ENCODE data around the gene KLHL25. TPM values are rescaled to one million over a fixed set of nuclear protein-coding genes. Genes with fewer than 3 reads are reported as not detected.
"Not testable (repeated sequence)": the region's sequence is repeated elsewhere in the genome, so short reads cannot be mapped to it uniquely, and the experiment has no call there.

KLHL25 gene
- polyA plus RNA-seq, 2 of the 4 experiments (the other 2 are of a cell fraction), result 3.2 to 6.1 TPM

- TF ChIP-seq REST (IDR thresholded peaks at IDR 0.05), result no peak
- no peak for TF ChIP-seq CEBPB (IDR thresholded peaks at IDR 0.05)
- no peak for TF ChIP-seq MYC (IDR thresholded peaks at IDR 0.05; ENCODE audit: borderline replicate concordance, low read length)
- peak; percentile 68 to 78 for TF ChIP-seq RAD21 (conservative IDR thresholded peaks at IDR 0.05 in 1 of 2, IDR thresholded peaks at IDR 0.05 in 1 of 2)
- TF ChIP-seq CHD4 (IDR thresholded peaks at IDR 0.05; ENCODE audit: borderline replicate concordance), result no peak
Observed at GRCh38 chr15:85831415-85832113, 36.8 kb upstream of the KLHL25 start (continued).

DNA sequence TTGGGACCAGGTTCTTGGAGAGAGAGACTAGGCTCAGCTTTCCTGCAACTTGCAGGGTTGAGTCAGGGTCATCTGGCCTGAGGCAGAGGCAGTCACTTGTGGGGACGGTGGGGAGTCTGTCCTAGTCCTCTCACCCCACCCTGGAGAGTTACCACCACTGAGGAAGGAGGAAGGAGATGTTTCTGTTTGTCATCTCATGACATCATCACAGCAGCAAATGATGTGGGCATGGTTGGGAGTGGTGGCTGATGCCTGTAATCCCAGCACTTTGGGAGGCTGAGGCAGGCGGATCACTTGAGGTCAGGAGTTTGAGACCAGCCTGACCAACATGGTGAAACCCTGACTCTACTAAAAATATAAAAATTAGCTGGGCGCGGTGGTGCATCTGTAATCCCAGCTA, 35.0 kb upstream of the KLHL25 start:
- H3K4me1 ChIP-seq; ATAC-seq; H3K4me2 ChIP-seq; FAIRE-seq; H3K27ac ChIP-seq; POLR2A ChIA-PET; DNase-seq (ENCODE audit: low read depth in 1 of 2, low spot score in 1 of 2); H3K4me3 ChIP-seq; H3K9me3 ChIP-seq: not testable (repeated sequence)
- 81% methylated on average over 4 of the region's 4 CpGs for WGBS (ENCODE audit: missing lambda C conversion rate)
- CTCF ChIA-PET, result interaction anchor here (0.5 to 9.8 kb wide), 10 partner anchors 7 to 540 kb away, joined by 3 to 63 read pairs (median 6); no protein-coding TSS in a partner anchor

- FAIRE-seq, result no peak
- no peak for ATAC-seq
- Histone ChIP-seq H3K4me3 (no peak overlapping the region), H3K9me3 (no peaks in the 10 kb centered on the region), H3K27ac (no peak overlapping the region), H3K4me1 (no peaks in the 10 kb centered on the region), H3K4me2 (no peak overlapping the region)
- CTCF ChIA-PET, result interaction anchor here (0.6 to 9.8 kb wide), 8 partner anchors 9 to 342 kb away, joined by 3 to 63 read pairs (median 4); no protein-coding TSS in a partner anchor
- TF ChIP-seq REST (IDR thresholded peaks at IDR 0.05), result no peak
- TF ChIP-seq, protein P1, sequence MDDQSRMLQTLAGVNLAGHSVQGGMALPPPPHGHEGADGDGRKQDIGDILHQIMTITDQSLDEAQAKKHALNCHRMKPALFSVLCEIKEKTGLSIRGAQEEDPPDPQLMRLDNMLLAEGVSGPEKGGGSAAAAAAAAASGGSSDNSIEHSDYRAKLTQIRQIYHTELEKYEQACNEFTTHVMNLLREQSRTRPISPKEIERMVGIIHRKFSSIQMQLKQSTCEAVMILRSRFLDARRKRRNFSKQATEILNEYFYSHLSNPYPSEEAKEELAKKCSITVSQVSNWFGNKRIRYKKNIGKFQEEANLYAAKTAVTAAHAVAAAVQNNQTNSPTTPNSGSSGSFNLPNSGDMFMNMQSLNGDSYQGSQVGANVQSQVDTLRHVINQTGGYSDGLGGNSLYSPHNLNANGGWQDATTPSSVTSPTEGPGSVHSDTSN (IDR thresholded peaks at IDR 0.05), result no peak
- no peak for TF ChIP-seq POLR2A (IDR thresholded peaks at IDR 0.05; ENCODE audit: low read length)
- no peak for TF ChIP-seq SREBF2 (IDR thresholded peaks at IDR 0.05)
- TF ChIP-seq, protein P2, sequence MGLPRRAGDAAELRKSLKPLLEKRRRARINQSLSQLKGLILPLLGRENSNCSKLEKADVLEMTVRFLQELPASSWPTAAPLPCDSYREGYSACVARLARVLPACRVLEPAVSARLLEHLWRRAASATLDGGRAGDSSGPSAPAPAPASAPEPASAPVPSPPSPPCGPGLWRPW (IDR thresholded peaks at IDR 0.05), result no peak
- TF ChIP-seq HMGXB4 (CRISPR knock-in tag; IDR thresholded peaks at IDR 0.05; ENCODE audit: borderline replicate concordance), result no peak
- TF ChIP-seq TP53 (CRISPR knock-in tag; IDR thresholded peaks at IDR 0.05), result no peak
- DNase-seq (ENCODE audit: low read depth in 1 of 2, low spot score in 1 of 2), result no peak
- POLR2A ChIA-PET, result no interaction called here
- WGBS (ENCODE audit: missing lambda C conversion rate), result 70% methylated on average over 4 of the region's 4 CpGs
Observed at GRCh38 chr15:85828874-85829273, 34.1 kb upstream of the KLHL25 start.

Data from A549 (cell line).